ENCODE results near the gene CLASP1.

- TF ChIP-seq, protein P1, sequence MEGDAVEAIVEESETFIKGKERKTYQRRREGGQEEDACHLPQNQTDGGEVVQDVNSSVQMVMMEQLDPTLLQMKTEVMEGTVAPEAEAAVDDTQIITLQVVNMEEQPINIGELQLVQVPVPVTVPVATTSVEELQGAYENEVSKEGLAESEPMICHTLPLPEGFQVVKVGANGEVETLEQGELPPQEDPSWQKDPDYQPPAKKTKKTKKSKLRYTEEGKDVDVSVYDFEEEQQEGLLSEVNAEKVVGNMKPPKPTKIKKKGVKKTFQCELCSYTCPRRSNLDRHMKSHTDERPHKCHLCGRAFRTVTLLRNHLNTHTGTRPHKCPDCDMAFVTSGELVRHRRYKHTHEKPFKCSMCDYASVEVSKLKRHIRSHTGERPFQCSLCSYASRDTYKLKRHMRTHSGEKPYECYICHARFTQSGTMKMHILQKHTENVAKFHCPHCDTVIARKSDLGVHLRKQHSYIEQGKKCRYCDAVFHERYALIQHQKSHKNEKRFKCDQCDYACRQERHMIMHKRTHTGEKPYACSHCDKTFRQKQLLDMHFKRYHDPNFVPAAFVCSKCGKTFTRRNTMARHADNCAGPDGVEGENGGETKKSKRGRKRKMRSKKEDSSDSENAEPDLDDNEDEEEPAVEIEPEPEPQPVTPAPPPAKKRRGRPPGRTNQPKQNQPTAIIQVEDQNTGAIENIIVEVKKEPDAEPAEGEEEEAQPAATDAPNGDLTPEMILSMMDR (IDR thresholded peaks at IDR 0.05): no peak
- no peak for TF ChIP-seq POLR2A (IDR thresholded peaks at IDR 0.05)
Observed at GRCh38 chr2:121575800-121576199, 73.5 kb downstream of the CLASP1 start.
